ENCODE data around the gene LCMT2.

DNA sequence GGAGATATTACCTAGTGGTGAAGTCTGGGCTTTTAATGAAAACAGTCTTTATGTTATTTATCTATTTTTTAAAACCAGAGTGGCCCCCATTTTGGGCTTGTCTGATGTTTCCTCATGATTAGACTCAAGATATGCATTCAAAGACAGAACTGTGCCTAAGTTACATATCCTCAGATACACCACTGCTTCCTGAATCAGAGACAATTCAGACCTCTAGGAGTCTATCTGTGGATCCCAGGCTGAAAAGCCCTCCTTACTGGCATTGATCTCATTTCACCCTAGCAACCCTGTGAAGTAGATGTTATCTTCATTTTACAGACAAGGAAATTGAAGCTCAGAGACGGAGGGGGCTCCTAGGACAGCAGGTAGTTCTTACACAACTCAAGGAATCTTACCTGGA is 46.8 kb downstream of the LCMT2 start:
- TF ChIP-seq CTCF (IDR thresholded peaks at IDR 0.05; ENCODE audit: low read depth, low read length) (no peak), EZH2phosphoT487 (IDR thresholded peaks at IDR 0.05; ENCODE audit: low read depth) (no peak)

Data from OCI-LY3 (cell line).